Lung (tissue), 12 donors: ENCODE results near the gene EME2. TPM values are rescaled to one million over a fixed set of nuclear protein-coding genes. Genes with fewer than 3 reads are reported as not detected.
"Not testable (repeated sequence)": the region's sequence is repeated elsewhere in the genome, so short reads cannot be mapped to it uniquely, and the experiment has no call there.

Experiments used
- ATAC-seq: fragments of 200-7000 bp; cut with Tn5 transposase; one replicate; pipeline ENCODE4 v1.9.1; 2020; ENCODE audit warnings: moderate number of reproducible peaks; ENCODE audit not compliant: insufficient read depth, low FRiP score
- DNase-seq, 3 donors: peaks; one replicate each; pipeline ENCODE4 v3.0.0-alpha.2; 2013 to 2017
- H3K27ac ChIP-seq, 2 donors: one replicate each; pipeline ENCODE4 v1.5.1; 2013; ENCODE audit warnings: mild to moderate bottlenecking in 2 of 2, moderate library complexity in 2 of 2, control low read depth in 1 of 2, inconsistent platforms in 1 of 2, low read depth in 1 of 2, low read length in 1 of 2
- H3K27me3 ChIP-seq, 3 donors: one replicate each; pipeline ENCODE4 v1.5.1; 2013; ENCODE audit warnings: low read length in 2 of 3; ENCODE audit not compliant: control insufficient read depth in 3 of 3, insufficient read depth in 3 of 3
- H3K36me3 ChIP-seq, 4 donors: one replicate each; pipeline ENCODE4 v1.5.1; 2013; ENCODE audit warnings: low read length in 4 of 4, mild to moderate bottlenecking in 1 of 4, moderate library complexity in 1 of 4; ENCODE audit not compliant: control insufficient read depth in 4 of 4, insufficient read depth in 4 of 4
- H3K4me1 ChIP-seq, 5 donors: one replicate each; pipeline ENCODE4 v1.5.1; 2013; ENCODE audit warnings: low read length in 5 of 5, mild to moderate bottlenecking in 2 of 5, moderate library complexity in 1 of 5; ENCODE audit not compliant: control insufficient read depth in 5 of 5, insufficient read depth in 5 of 5
- H3K4me3 ChIP-seq: one replicate; pipeline ENCODE4 v1.5.1; 2013; ENCODE audit warnings: mild to moderate bottlenecking, control low read depth, moderate library complexity
- H3K9ac ChIP-seq, 2 donors: one replicate each; pipeline ENCODE4 v1.5.1; 2013; ENCODE audit warnings: low read length in 2 of 2, control low read depth in 1 of 2; ENCODE audit not compliant: insufficient read depth in 1 of 2
- H3K9me3 ChIP-seq, 4 donors: one replicate each; pipeline ENCODE4 v1.5.1; 2013; ENCODE audit warnings: low read length in 3 of 4, mild to moderate bottlenecking in 1 of 4, moderate library complexity in 1 of 4; ENCODE audit not compliant: control insufficient read depth in 4 of 4, insufficient read depth in 3 of 4
- WGBS, 2 donors: extraction: QIAGEN DNeasy Blood & Tissue Kit; methylation state at CpG; one replicate each; pipeline ENCODE4 v1.1.7; 2013; 5-methylcytosine and 5-hydroxymethylcytosine counted together
- polyA plus RNA-seq, 2 donors: library from polyadenylated mRNA; stranded (reverse); fragments of 200-250 nt; gene quantifications; one replicate each; pipeline ENCODE4 v1.2.1, GENCODE V29; 2013
- total RNA-seq, 2 donors: library from RNA; depleted of rRNA in 1 of 2; stranded (reverse); fragments of >200 nt in 1 of 2; gene quantifications; one replicate each; pipeline ENCODE4 v1.2.1, GENCODE V29; 2014 to 2021
- TF ChIP-seq, protein P1 (sequence below): IDR thresholded peaks from 2 replicates; pipeline ENCODE4 v1.5.1; 2012; ENCODE audit warnings: mild to moderate bottlenecking; ENCODE audit errors: control extremely low read depth, extremely low read depth
- donor health status: control.
- donor health status: control.
- donor health status: Bipolar disorder and iron deficiency.
- donor health status: healthy.
- donor health status: DM: yes; HTN: yes; CAD: no.

Gene EME2
- total and polyA plus RNA-seq, 4 donors, result 8.6 to 30.2 (median 9.8) TPM

DNA sequence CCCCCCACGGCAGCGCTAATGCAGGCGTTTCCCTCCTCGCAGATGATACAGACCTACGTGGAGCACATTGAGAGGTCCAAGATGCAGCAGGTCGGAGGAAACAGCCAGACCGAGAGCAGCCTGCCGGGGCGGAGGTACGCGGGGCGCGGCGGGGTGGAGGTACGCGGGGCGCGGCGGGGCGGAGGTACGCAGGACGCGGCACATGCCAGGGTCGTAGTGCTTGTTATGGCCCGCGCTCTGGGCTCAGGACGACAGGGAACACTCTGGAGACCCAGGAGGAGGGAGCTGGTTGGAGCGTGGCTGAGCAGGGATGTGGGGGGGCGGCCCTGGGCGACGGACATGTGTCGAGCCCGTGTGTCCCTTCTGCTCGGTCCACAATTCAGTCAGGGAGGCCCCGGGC is 43.2 kb upstream of the EME2 start:
- no peak for DNase-seq
- WGBS, 2 donors, result 95 to 97% methylated on average over 35 of the region's 35 CpGs
- TF ChIP-seq, protein P1, sequence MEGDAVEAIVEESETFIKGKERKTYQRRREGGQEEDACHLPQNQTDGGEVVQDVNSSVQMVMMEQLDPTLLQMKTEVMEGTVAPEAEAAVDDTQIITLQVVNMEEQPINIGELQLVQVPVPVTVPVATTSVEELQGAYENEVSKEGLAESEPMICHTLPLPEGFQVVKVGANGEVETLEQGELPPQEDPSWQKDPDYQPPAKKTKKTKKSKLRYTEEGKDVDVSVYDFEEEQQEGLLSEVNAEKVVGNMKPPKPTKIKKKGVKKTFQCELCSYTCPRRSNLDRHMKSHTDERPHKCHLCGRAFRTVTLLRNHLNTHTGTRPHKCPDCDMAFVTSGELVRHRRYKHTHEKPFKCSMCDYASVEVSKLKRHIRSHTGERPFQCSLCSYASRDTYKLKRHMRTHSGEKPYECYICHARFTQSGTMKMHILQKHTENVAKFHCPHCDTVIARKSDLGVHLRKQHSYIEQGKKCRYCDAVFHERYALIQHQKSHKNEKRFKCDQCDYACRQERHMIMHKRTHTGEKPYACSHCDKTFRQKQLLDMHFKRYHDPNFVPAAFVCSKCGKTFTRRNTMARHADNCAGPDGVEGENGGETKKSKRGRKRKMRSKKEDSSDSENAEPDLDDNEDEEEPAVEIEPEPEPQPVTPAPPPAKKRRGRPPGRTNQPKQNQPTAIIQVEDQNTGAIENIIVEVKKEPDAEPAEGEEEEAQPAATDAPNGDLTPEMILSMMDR, result no peak
- no peaks in the 10 kb centered on the region for H3K4me1 ChIP-seq
- H3K9ac ChIP-seq, result no peak overlapping the region
- no peak overlapping the region for H3K27ac ChIP-seq
- ATAC-seq, result no peak
- H3K27me3 ChIP-seq, result no peaks in the 10 kb centered on the region
- H3K4me3 ChIP-seq, result no peak overlapping the region
- no peaks in the 10 kb centered on the region for H3K9me3 ChIP-seq
- peaks cover 3 to 71% (median 16%) of the 10 kb centered on the region in 4 donors for H3K36me3 ChIP-seq

DNA sequence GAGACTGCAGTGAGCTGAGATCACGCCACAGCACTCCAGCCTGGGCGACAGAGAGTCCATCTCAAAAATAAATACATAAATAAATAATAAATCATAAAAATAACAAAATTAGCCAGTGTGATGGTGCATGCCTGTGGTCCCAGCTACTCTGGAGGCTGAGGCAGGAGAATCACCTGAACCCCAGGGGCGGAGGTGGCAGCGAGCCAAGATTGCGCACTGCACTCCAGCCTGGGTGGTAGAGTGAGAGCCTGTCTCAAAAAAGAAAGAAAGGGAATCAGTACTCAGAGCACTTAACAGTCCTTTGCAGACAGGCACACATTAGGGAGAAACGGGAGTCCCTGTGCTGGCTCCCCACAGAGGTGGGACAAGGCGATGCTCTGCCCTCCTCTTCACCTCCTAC is 41.5 kb upstream of the EME2 start:
- Histone ChIP-seq H3K4me3 (no peak overlapping the region), H3K27ac (no peak overlapping the region), H3K36me3 (peaks cover 1 to 69% (median 23%) of the 10 kb centered on the region in 4 donors), H3K9me3 (no peaks in the 10 kb centered on the region), H3K4me1 (no peaks in the 10 kb centered on the region), H3K9ac (no peak overlapping the region), H3K27me3 (no peaks in the 10 kb centered on the region)
- no peak for ATAC-seq
- DNase-seq, result no peak
- TF ChIP-seq, protein P1, result no peak
- WGBS, 2 donors, result 93 to 94% methylated on average over 7 of the region's 7 CpGs

DNA sequence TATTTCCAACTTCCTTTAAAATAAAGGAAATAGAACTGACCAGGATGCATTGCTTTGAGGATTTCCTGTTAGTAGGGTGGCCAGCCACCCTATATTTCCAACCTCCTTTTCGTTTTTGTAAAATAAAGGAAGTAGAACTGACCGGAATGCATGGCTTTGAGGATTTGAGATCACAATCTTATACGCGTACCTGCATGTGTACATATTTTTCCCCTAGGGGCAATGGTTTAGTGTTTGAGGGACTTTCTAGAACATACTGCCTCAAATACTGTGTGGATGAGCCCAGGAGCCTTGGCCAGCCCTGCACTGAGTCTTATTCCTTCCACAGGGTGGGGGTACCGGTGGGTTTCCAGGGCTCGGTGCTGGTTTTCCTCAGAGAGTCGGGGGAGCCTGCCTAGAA is 41.0 kb upstream of the EME2 start:
- DNase-seq (no peak), ATAC-seq (no peak)
- WGBS, 2 donors, result 61 to 70% methylated on average over 7 of the region's 7 CpGs
- no peak overlapping the region for H3K9ac ChIP-seq
- TF ChIP-seq, protein P1, result no peak
- no peaks in the 10 kb centered on the region for H3K4me1 ChIP-seq
- H3K4me3 ChIP-seq, result no peak overlapping the region
- H3K27me3 ChIP-seq, result no peaks in the 10 kb centered on the region
- peaks cover 0 to under 1% (median 0%) of the 10 kb centered on the region in 4 donors for H3K9me3 ChIP-seq
- H3K27ac ChIP-seq, result no peak overlapping the region
- H3K36me3 ChIP-seq, result peaks cover 0 to 65% (median 20%) of the 10 kb centered on the region in 4 donors

DNA sequence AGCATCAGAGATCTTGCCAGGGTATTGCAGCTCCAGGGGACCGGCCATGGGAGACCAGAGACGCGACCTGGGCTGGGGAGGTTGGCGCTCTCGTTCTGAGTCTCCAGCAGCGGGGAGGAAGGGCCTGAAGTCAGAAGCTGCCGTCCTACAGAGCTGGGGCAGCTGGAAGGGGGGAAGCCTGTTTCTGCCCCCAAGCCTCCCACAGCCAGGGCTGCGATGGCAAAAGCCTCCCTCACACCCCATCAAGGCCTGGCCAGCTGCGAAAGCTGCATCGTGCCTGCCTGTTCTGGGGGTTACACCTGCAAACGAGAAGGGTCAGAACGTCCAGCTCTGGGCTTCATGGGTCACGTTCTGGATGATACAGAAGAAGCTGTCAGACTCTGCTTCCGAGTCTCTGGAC is 40.5 kb upstream of the EME2 start:
- WGBS, 2 donors, result 90 to 93% methylated on average over 14 of the region's 14 CpGs
- no peaks in the 10 kb centered on the region for H3K4me1 ChIP-seq
- H3K9ac ChIP-seq, result no peak overlapping the region
- H3K4me3 ChIP-seq, result no peak overlapping the region
- no peak for ATAC-seq
- peaks cover 0 to 60% (median 19%) of the 10 kb centered on the region in 4 donors for H3K36me3 ChIP-seq
- H3K27ac ChIP-seq, result no peak overlapping the region
- TF ChIP-seq, protein P1, result no peak
- DNase-seq, result no peak
- H3K27me3 ChIP-seq, result no peaks in the 10 kb centered on the region
- H3K9me3 ChIP-seq, result peaks cover 0 to 3% (median 0%) of the 10 kb centered on the region in 4 donors

DNA sequence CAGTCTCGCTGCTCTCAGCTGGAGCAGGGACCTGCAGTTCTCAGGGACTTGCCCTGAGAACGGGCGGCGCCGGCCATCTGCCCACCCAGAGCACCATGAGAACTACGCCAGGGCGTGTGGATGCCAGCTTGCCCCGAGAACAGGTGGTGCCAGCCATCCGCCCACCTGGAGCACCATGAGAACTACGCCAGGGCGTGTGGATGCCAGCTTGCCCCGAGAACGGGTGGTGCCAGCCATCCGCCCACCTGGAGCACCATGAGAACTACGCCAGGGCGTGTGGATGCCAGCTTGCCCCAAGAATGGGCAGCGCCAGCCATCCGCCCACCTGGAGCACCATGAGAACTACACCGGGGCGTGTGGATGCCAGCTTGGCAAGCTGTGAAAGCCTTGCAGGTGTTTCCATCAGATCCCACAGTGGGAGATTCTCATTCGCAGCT is 40.0 kb upstream of the EME2 start:
- H3K4me1 ChIP-seq, DNase-seq, H3K4me3 ChIP-seq, H3K27me3 ChIP-seq, ATAC-seq, H3K27ac ChIP-seq, H3K9me3 ChIP-seq, H3K9ac ChIP-seq: not testable (repeated sequence)
- peaks cover 0 to 57% (median 18%) of the 10 kb centered on the region in 4 donors for H3K36me3 ChIP-seq
- 94 to 97% methylated on average over 21 of the region's 21 CpGs for WGBS, 2 donors
